Pancreas (tissue), 10 donors: ENCODE results near the gene HRC. TPM values are rescaled to one million over a fixed set of nuclear protein-coding genes. Genes with fewer than 3 reads are reported as not detected.

Experiments used
- ATAC-seq, 4 donors: fragments of 200-7000 bp; cut with Tn5 transposase; one replicate each; pipeline versions ENCODE4 v1.8.0 to v1.9.1; 2020; ENCODE audit warnings: mild to moderate bottlenecking in 4 of 4, moderate library complexity in 4 of 4
- DNase-seq, 6 donors: peaks; one replicate each; pipeline ENCODE4 v3.0.0-alpha.2; 2020
- FAIRE-seq: peaks from 2 replicates; lab custom pipeline; 2012; peaks lifted over from hg19 to GRCh38; lab: Jason Lieb, UNC
- H3K27ac ChIP-seq, 4 donors: fragments of 200-600 bp; sonication (generic); 1 replicate in 3 of 4; 2 replicates in 1 of 4; pipeline versions ENCODE4 v1.5.0 to v1.8.0; 2020
- H3K27me3 ChIP-seq, 4 donors: fragments of 200-600 bp; one replicate each; pipeline ENCODE4 v1.8.0; 2021
- H3K36me3 ChIP-seq, 3 donors: fragments of 200-600 bp; sonication (generic) in 1 of 3; one replicate each; pipeline versions ENCODE4 v1.5.0 to v1.8.0; 2020 to 2021
- H3K4me1 ChIP-seq, 3 donors: fragments of 200-600 bp; one replicate each; pipeline ENCODE4 v1.8.0; 2021
- H3K4me3 ChIP-seq, 4 donors: fragments of 200-600 bp; sonication (generic) in 2 of 4; one replicate each; pipeline versions ENCODE4 v1.5.0 to v1.8.0; 2020 to 2021
- H3K9me3 ChIP-seq, 4 donors: fragments of 200-600 bp; one replicate each; pipeline ENCODE4 v1.8.0; 2021
- CTCF ChIP-seq, 4 donors: fragments of 200-600 bp; sonication (generic) in 3 of 4; IDR thresholded peaks; one replicate each; pipeline versions ENCODE4 v1.5.0 to v1.8.0; 2021; ENCODE audit warnings: antibody characterized with exemption in 4 of 4
- WGBS, 2 donors: extraction: QIAGEN DNeasy Blood & Tissue Kit; methylation state at CpG; one replicate each; pipeline ENCODE4 v1.1.7; 2013; 5-methylcytosine and 5-hydroxymethylcytosine counted together
- intact Hi-C, 3 donors: fragments of 100-400 bp; cut with DNase I; formaldehyde crosslinking; loops; one replicate each; pipeline versions ENCODE4 v1.11.1 to v1.14.2; 2022
- polyA plus RNA-seq, 2 donors: library from polyadenylated mRNA; stranded (reverse); fragments of 200-250 nt; gene quantifications; one replicate each; pipeline ENCODE4 v1.2.3, GENCODE V29; 2013
- total RNA-seq, 6 donors: library from RNA; stranded (reverse); fragmentation: NEBNext Ultra II Directional in 4 of 6; extraction: Animal tissue kit (Norgen Biotek cat#: 25700) in 4 of 6; gene quantifications; one replicate each; pipeline versions ENCODE4 v1.2.1 to v1.2.4, GENCODE V29; 2021 to 2023
- donor health status: healthy with polysubstance abuse.
- donor health status: DM: no; HTN: no; CAD: no; lungs with moderate emphysema.
- donor health status: DM: no; HTN: no; CAD: no.
- donor health status: control.
- donor health status: control.
- donor health status: Bipolar disorder and iron deficiency.
- donor health status: DM: yes; HTN: yes; CAD: no.
- donor health status: DM: no; HTN: no; CAD: no.
- donor health status: DM: no; HTN: no; CAD: no.
- donor health status: DM: yes; HTN: yes; CAD: no.

The HRC gene
- total and polyA plus RNA-seq, 8 donors: 0.09 to 0.79 (median 0.43) TPM; not detected in 1

GRCh38 chr19:49140951-49141350, 14.2 kb downstream of the HRC start:
- H3K36me3 ChIP-seq: no peaks in the 10 kb centered on the region
- DNase-seq (no peak), FAIRE-seq (no peak), ATAC-seq (no peak)
- TF ChIP-seq CTCF (IDR thresholded peaks at IDR 0.05): no peak
- H3K9me3 ChIP-seq: no peaks in the 10 kb centered on the region
- no peaks in the 10 kb centered on the region for H3K4me1 ChIP-seq
- intact Hi-C loops: no loop called here
- no peaks in the 10 kb centered on the region for H3K27me3 ChIP-seq
- H3K4me3 ChIP-seq: no peak overlapping the region
- no peak overlapping the region for H3K27ac ChIP-seq
- WGBS, 2 donors: 79 to 95% methylated on average over 7 of the region's 7 CpGs

- TF ChIP-seq CTCF (IDR thresholded peaks at IDR 0.05): no peak
- no peak for ATAC-seq
Observed at GRCh38 chr19:49136771-49137171, 18.4 kb downstream of the HRC start.

GRCh38 chr19:49135686-49136085, 19.5 kb downstream of the HRC start:
- Histone ChIP-seq H3K9me3 (no peaks in the 10 kb centered on the region), H3K4me1 (no peaks in the 10 kb centered on the region), H3K27ac (no peak overlapping the region), H3K36me3 (no peaks in the 10 kb centered on the region), H3K4me3 (no peak overlapping the region), H3K27me3 (no peaks in the 10 kb centered on the region)
- no peak for TF ChIP-seq CTCF (IDR thresholded peaks at IDR 0.05)
- DNase-seq (no peak), ATAC-seq (no peak), FAIRE-seq (no peak)
- 81 to 83% methylated on average over 5 of the region's 5 CpGs for WGBS, 2 donors
- intact Hi-C loops: no loop called here

More at GRCh38 chr19:49136771-49137171, 18.4 kb downstream of the HRC start:
- no peak for FAIRE-seq
- Histone ChIP-seq H3K4me3 (no peak overlapping the region), H3K36me3 (no peaks in the 10 kb centered on the region), H3K27me3 (no peaks in the 10 kb centered on the region), H3K27ac (no peak overlapping the region), H3K9me3 (no peaks in the 10 kb centered on the region), H3K4me1 (no peaks in the 10 kb centered on the region)
- peak in 1 of 6 donors; percentile 69 for DNase-seq
- 84 to 89% methylated on average over 9 to 10 of the region's 10 CpGs for WGBS, 2 donors
- intact Hi-C loops: no loop called here

- TF ChIP-seq CTCF (IDR thresholded peaks at IDR 0.05): no peak
- ATAC-seq: peak; percentile 68 to 95 (median 78)
Observed at GRCh38 chr19:49133621-49134454, 21.4 kb downstream of the HRC start.

More at GRCh38 chr19:49133621-49134454, 21.4 kb downstream of the HRC start:
- FAIRE-seq (no peak), DNase-seq (peak; percentile 58 to 88 (median 85))
- WGBS, 2 donors: 54 to 65% methylated on average over 40 to 42 of the region's 42 CpGs
- Histone ChIP-seq H3K4me3 (peak overlapping the region in 2 of 4 donors; percentile 9 to 25), H3K9me3 (no peaks in the 10 kb centered on the region), H3K36me3 (no peaks in the 10 kb centered on the region), H3K27me3 (no peaks in the 10 kb centered on the region), H3K4me1 (no peaks in the 10 kb centered on the region), H3K27ac (no peak overlapping the region)
- intact Hi-C loops: no loop called here
